Heart right ventricle (tissue), 16 donors: ENCODE measurements around the gene KLK15. TPM values are rescaled to one million over a fixed set of nuclear protein-coding genes. Genes with fewer than 3 reads are reported as not detected.
"Not testable (repeated sequence)": the region's sequence is repeated elsewhere in the genome, so short reads cannot be mapped to it uniquely, and the experiment has no call there.

ENCODE experiments used
- ATAC-seq, 8 donors: fragments of 200-7000 bp; cut with Tn5 transposase; one replicate each; pipeline ENCODE4 v1.9.1; 2020; ENCODE audit warnings: mild to moderate bottlenecking in 8 of 8, moderate library complexity in 8 of 8, moderate number of reproducible peaks in 1 of 8
- DNase-seq, 2 donors: peaks; one replicate each; pipeline ENCODE4 v3.0.0-alpha.2; 2020
- H3K27ac ChIP-seq, 10 donors: fragments of 200-600 bp; sonication (generic) in 2 of 10; one replicate each; pipeline versions ENCODE4 v1.5.0 to v1.8.0; 2020 to 2022; ENCODE audit warnings: mild to moderate bottlenecking in 3 of 10
- H3K27me3 ChIP-seq, 7 donors: fragments of 200-600 bp; one replicate each; pipeline ENCODE4 v1.8.0; 2021 to 2022; ENCODE audit warnings: mild to moderate bottlenecking in 2 of 7
- H3K36me3 ChIP-seq, 9 donors: fragments of 200-600 bp; sonication (generic) in 1 of 9; one replicate each; pipeline versions ENCODE4 v1.5.0 to v1.8.0; 2020 to 2022; ENCODE audit warnings: mild to moderate bottlenecking in 2 of 9
- H3K4me1 ChIP-seq, 9 donors: fragments of 200-600 bp; sonication (generic) in 1 of 9; one replicate each; pipeline versions ENCODE4 v1.5.0 to v1.8.0; 2020 to 2022; ENCODE audit warnings: mild to moderate bottlenecking in 4 of 9
- H3K4me3 ChIP-seq, 10 donors: fragments of 200-600 bp; sonication (generic) in 2 of 10; one replicate each; pipeline versions ENCODE4 v1.5.0 to v1.8.0; 2020 to 2022; ENCODE audit warnings: mild to moderate bottlenecking in 7 of 10, moderate library complexity in 2 of 10
- H3K9me3 ChIP-seq, 11 donors: fragments of 200-600 bp in 10 of 11; sonication (generic) in 2 of 11; one replicate each; pipeline versions ENCODE4 v1.5.0 to v1.8.0; 2013 to 2022; ENCODE audit warnings: mild to moderate bottlenecking in 2 of 11, control low read depth in 1 of 11, moderate library complexity in 1 of 11
- CTCF ChIP-seq, 9 donors: fragments of 200-600 bp; sonication (generic) in 2 of 9; IDR thresholded peaks; one replicate each; pipeline versions ENCODE4 v1.5.0 to v1.8.0; 2021 to 2022; ENCODE audit warnings: antibody characterized with exemption in 9 of 9, mild to moderate bottlenecking in 5 of 9, moderate library complexity in 1 of 9
- WGBS, 2 donors: extraction: QIAGEN DNeasy Blood & Tissue Kit; methylation state at CpG; one replicate each; pipeline ENCODE4 v1.1.7; 2013; ENCODE audit warnings: inconsistent platforms in 1 of 2; 5-methylcytosine and 5-hydroxymethylcytosine counted together
- intact Hi-C, 10 donors: fragments of 100-400 bp; cut with DNase I; formaldehyde crosslinking; loops; one replicate each; pipeline versions ENCODE4 v1.11.1 to v1.14.2; 2022
- polyA plus RNA-seq, 2 donors: library from polyadenylated mRNA; stranded (reverse); fragments of 200-250 nt; gene quantifications; one replicate each; pipeline ENCODE4 v1.2.3, GENCODE V29; 2013
- total RNA-seq, 10 donors: library from RNA; stranded (reverse); fragmentation: NEBNext Ultra II Directional in 3 of 10; extraction: Animal tissue kit (Norgen Biotek cat#: 25700) in 3 of 10; gene quantifications; one replicate each; pipeline versions ENCODE4 v1.2.1 to v1.2.4, GENCODE V29; 2021 to 2023
- donor health status: Arrhythmogenic right ventricular cardiomyopathy.
- donor health status: ischemic (EF 13 %, LVEDD 7.1; RV severe dilation, severe dysfunction).
- donor health status: healthy with polysubstance abuse.
- donor health status: DM: no; HTN: yes; CAD: no.
- donor health status: DM: no; HTN: no; CAD: no.
- donor health status: ischemic (EF 25% LVEDD 6.9; RV normal size, moderate dysfunction).
- donor health status: ischemic (EF 25% LVEDD 5.7; RV mildly dilated, moderate dysfunction).
- donor health status: healthy.
- donor health status: DM: yes; HTN: yes; CAD: no.
- donor health status: Ischemic cardiomyopathy.
- donor health status: ischemic (EF 35%, LVEDD 5.7; RV mildly dilated, moderate dysfunction).
- donor health status: nonischemic (EF 11% LVEDD 7.7; RV severe dilation, severe dysfunction).
- donor health status: DM: yes; HTN: yes; CAD: no.
- donor health status: PGD.
- donor health status: ischemic (EF 29% LVEDD 5.4; RV normal size, mild dysfunction).
- donor health status: nonischemic (EF 23%, LVEDD 6.1; RV moderate dilation, normal function).

Gene KLK15
- total and polyA plus RNA-seq, 12 donors = not detected

GRCh38 chr19:50812474-50812873 lies 20.9 kb downstream of the KLK15 start:
- intact Hi-C loops = no loop called here
- TF ChIP-seq CTCF (IDR thresholded peaks at IDR 0.05) = no peak
- ATAC-seq (no peak), DNase-seq (no peak)
- Histone ChIP-seq H3K27me3 (peaks cover 0 to 38% (median 18%) of the 10 kb centered on the region in 7 donors), H3K4me3 (no peak overlapping the region), H3K27ac (no peak overlapping the region), H3K4me1 (no peaks in the 10 kb centered on the region), H3K9me3 (no peaks in the 10 kb centered on the region), H3K36me3 (no peaks in the 10 kb centered on the region)
- 63 to 71% methylated on average over 3 of the region's 3 CpGs for WGBS, 2 donors

- WGBS, 2 donors = 76 to 82% methylated on average over 3 of the region's 3 CpGs
Measured at GRCh38 chr19:50811622-50812238, 21.6 kb downstream of the KLK15 start.

GRCh38 chr19:50808856-50809255 lies 24.5 kb downstream of the KLK15 start:
- WGBS, 2 donors = 44 to 76% methylated on average over 1 of the region's 1 CpG
- Histone ChIP-seq H3K9me3 (no peaks in the 10 kb centered on the region), H3K4me1 (peaks cover 0 to 8% (median 5%) of the 10 kb centered on the region in 9 donors), H3K27ac (no peak overlapping the region), H3K27me3 (peaks cover 0 to 13% (median 5%) of the 10 kb centered on the region in 7 donors), H3K36me3 (no peaks in the 10 kb centered on the region), H3K4me3 (no peak overlapping the region)
- no peak for DNase-seq
- TF ChIP-seq CTCF (IDR thresholded peaks at IDR 0.05) = no peak
- no peak for ATAC-seq
- intact Hi-C loops = loop anchor here in 1 of 10 donors (10.0 kb wide), 1 partner anchor 294 kb away; the partner anchor contains the start of genes ASPDH and JOSD2

More at GRCh38 chr19:50811622-50812238, 21.6 kb downstream of the KLK15 start:
- H3K27me3 ChIP-seq = peaks cover 0 to 33% (median 12%) of the 10 kb centered on the region in 7 donors
- H3K36me3 ChIP-seq, DNase-seq, ATAC-seq, H3K27ac ChIP-seq, H3K4me3 ChIP-seq, H3K9me3 ChIP-seq, H3K4me1 ChIP-seq, intact Hi-C loops: not testable (repeated sequence)

GRCh38 chr19:50804420-50805272 lies 28.7 kb downstream of the KLK15 start:
- peaks cover 7 to 26% (median 22%) of the 10 kb centered on the region in 9 donors for H3K4me1 ChIP-seq
- no peak for TF ChIP-seq CTCF (IDR thresholded peaks at IDR 0.05)
- H3K27ac ChIP-seq = peak overlapping the region; percentile 91 to 99 (median 96)
- no peaks in the 10 kb centered on the region for H3K9me3 ChIP-seq
- peaks cover 0 to 27% (median 5%) of the 10 kb centered on the region in 9 donors for H3K36me3 ChIP-seq
- 0% methylated on average over 62 of the region's 62 CpGs for WGBS, 2 donors
- peak; percentile 99 to 100 (median 99) for ATAC-seq
- H3K27me3 ChIP-seq = no peaks in the 10 kb centered on the region
- H3K4me3 ChIP-seq = peak overlapping the region; percentile 69 to 99 (median 82)
- peak; percentile 97 to 99 for DNase-seq
- intact Hi-C loops = loop anchor here in 1 of 10 donors (10.0 kb wide), 1 partner anchor 290 kb away; the partner anchor contains the start of genes ASPDH and JOSD2
